ENCODE data around the gene ITM2C.

DNA sequence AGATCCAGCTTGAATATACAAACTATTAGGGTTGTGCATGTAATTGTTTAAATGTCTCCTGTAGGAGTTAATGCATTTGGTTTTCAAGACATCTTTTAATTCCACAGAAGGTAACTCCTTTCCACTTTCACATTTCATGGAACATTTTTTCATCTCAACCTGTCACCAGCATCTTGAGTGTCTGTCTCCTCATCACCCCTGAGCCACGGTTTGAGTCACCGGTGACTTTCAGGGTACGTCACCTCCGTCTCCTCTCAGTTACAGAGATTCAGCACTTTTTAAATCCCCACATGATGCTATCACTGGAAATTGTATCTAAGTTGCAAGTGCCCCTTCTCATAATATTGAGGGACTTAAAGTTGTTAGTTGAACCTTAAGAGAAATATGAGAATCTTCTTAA, 35.0 kb downstream of the ITM2C start:
- TF ChIP-seq TAF1 (IDR thresholded peaks at IDR 0.05; ENCODE audit: low read depth, low read length) (no peak), CHD2 (IDR thresholded peaks at IDR 0.05; ENCODE audit: low read length) (no peak), CREB1 (IDR thresholded peaks at IDR 0.05) (no peak), CBX8 (IDR thresholded peaks at IDR 0.05; ENCODE audit: borderline replicate concordance, low read depth, low read length) (no peak), PHF8 (conservative IDR thresholded peaks at IDR 0.05; ENCODE audit: low read depth, low read length) (no peak)
